GM19438 (cell line): Measurements from ENCODE around the gene CLCN3.
A peak's percentile ranks its signal among the peaks of the same experiment; 100 is the strongest.
"Not testable (repeated sequence)": the region's sequence is repeated elsewhere in the genome, so short reads cannot be mapped to it uniquely, and the experiment has no call there.

Experiments used
- ATAC-seq: cut with Tn5 transposase; IDR thresholded peaks from one replicate; pipeline ENCODE4 v1.9.1; 2021; ENCODE audit warnings: low read depth; ENCODE audit not compliant: unreplicated experiment

The CLCN3 gene

GRCh38 chr4:169619958-169620879 is at the start of gene CLCN3:
CLCN3 (plus strand) TSS chr4:169620578; CDS start chr4:169635929, 15,351 bp downstream.
- peak; percentile 87 for ATAC-seq

GRCh38 chr4:169571012-169571411 is 49.4 kb upstream of the CLCN3 start:
- ATAC-seq, result not testable (repeated sequence)

GRCh38 chr4:169571435-169571834 is 48.9 kb upstream of the CLCN3 start:
- no peak for ATAC-seq

- no peak for ATAC-seq
Observed at GRCh38 chr4:169573889-169574288, 46.5 kb upstream of the CLCN3 start.

- peak; percentile 89 for ATAC-seq
Observed at GRCh38 chr4:169582203-169582602, 38.2 kb upstream of the CLCN3 start.

GRCh38 chr4:169582706-169583105 is 37.7 kb upstream of the CLCN3 start:
- no peak for ATAC-seq

- no peak for ATAC-seq
Observed at GRCh38 chr4:169583563-169583962, 36.8 kb upstream of the CLCN3 start.

GRCh38 chr4:169593050-169593560 is 27.3 kb upstream of the CLCN3 start:
- ATAC-seq, result no peak

- no peak for ATAC-seq
Observed at GRCh38 chr4:169594560-169595195, 25.7 kb upstream of the CLCN3 start.

GRCh38 chr4:169601016-169601771 is 19.2 kb upstream of the CLCN3 start:
- no peak for ATAC-seq

GRCh38 chr4:169603312-169603711 is 17.1 kb upstream of the CLCN3 start:
- ATAC-seq, result no peak

- no peak for ATAC-seq
Observed at GRCh38 chr4:169604131-169604900, 16.1 kb upstream of the CLCN3 start.

- no peak for ATAC-seq
Observed at GRCh38 chr4:169604903-169605331, 15.5 kb upstream of the CLCN3 start.

GRCh38 chr4:169611157-169611556 is 9.2 kb upstream of the CLCN3 start:
- no peak for ATAC-seq

GRCh38 chr4:169611991-169612870 is 8.1 kb upstream of the CLCN3 start, which contains the start of gene NEK1:
NEK1 (minus strand) TSS chr4:169612583; CDS start chr4:169602630, 9,953 bp downstream.
- ATAC-seq, result peak; percentile 93

GRCh38 chr4:169612871-169613859 is 7.2 kb upstream of the CLCN3 start:
- ATAC-seq, result peak; percentile 43

GRCh38 chr4:169615467-169616106 is 4.8 kb upstream of the CLCN3 start:
- ATAC-seq, result no peak
